EL (cell line): Measurements from ENCODE around the gene SLC14A1.

Experiments used
- DNase-seq: peaks from one replicate; pipeline ENCODE4 v3.0.0-alpha.2; 2016

The SLC14A1 gene

DNA sequence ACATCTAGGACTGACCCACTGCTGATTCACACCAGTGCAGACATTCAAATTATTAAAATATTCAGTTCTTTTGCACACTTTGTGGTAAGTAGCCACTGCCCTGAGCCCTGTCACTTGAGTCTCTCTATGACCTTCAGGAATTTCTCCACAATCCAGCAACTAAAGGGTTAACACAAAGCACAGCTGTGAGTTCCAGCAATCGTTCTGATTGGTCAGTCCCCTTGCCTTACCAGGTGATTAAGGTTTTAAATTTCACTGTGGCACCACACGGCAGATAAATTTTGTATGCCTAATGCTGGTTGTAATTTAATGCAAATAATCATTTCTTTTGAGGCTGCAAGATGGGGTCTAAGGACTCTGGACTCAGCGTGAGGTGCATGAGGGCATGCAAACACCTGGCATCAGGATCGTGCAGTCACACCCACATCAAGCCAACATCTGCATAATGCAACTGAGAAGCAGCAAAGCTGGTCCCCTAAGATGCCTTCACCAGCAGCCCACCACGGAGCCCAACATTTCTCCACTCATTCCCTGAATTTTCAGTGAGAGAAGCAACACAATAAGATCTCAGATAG is 36.6 kb downstream of the SLC14A1 start:
- DNase-seq = no peak

DNA sequence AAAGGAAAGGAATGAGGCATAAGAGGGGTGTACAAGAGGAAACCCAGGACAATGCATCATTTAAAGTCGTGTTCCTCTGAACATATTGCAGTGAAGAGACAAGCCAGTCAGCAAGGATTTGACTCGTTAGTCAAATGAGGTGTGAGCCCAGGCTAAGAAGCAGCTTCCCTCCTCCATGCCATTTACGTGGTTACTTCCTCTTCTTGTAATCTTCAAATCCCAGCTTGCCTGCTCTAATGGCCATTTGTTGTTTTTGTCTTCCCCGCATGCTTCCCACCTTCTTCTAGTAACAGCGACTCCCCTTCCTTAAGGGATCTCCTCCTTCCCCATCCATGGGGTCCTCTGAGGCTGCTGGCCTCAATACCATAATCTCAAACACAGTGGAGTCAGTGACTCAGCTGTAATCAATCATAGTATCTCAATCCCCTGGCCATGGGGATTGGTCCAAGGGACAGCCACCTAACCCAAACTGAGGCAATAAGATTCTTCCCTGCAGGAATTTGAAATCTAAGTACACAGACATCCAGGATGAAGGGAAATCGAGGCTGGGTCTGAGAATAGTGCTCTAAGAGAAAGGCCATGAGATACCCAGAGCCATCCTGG is 37.6 kb downstream of the SLC14A1 start:
- no peak for DNase-seq

- DNase-seq = peak; percentile 61
These were observed 40.2 kb downstream of the SLC14A1 start for GRCh38 chr18:45764000-45764686.

DNA sequence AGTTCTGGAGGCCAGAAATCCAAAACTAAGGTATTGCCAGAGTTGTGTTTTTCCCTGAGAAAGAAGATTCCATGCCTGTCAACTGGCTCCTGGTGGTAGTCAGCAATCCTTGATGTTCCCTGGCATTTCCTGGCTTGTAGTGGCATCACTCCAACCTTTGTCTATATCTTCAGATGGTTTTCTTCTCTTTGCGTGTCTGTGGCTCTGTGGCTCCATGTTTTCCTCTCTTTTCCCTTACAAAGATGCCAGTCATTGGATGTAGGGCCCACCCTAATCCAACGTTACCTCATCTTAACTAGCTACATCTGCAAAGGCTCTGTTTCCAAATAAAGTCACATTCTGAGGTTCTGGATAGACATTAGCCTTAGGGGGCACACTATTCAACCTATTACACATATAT is 41.8 kb downstream of the SLC14A1 start:
- no peak for DNase-seq

DNA sequence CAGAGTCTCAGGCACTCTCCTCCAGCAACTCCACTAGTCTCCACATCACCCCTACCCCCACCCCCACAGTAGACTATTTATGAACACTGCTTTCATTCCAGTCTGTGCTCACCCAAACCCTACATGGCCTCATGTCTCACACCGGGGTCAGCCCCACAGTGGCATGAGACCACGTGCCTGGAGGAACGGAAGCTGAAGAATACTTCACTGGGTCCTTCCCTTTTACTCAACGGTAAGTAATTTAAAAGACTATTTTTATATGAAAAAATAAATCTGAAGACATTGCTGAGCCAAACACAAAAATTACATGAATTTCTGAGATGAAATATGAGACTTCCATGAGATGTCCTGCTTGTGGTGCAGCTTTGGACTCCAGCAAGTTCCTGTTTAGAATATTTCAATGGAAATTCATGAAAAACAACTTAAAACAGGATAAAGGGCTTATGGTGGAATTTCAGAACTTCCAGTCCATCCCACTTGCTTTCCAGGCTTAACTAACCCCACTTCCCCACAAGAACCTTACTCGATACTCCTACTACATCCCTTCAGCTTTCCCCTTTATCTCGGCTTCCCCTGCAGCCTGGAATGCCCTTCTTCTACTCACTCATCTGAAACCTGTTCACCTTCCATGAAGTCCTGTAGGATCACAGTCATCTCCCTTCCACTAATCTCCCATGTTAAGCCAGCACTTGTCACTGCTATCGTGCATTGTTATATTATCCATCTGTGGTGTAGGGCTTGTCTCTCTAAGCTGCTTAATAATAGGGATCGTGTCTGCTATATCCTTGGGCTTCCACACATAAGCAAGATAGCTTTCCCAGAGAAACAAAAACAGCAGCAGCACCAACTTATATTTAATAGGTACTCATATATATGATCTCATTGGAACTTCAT is 47.9 kb downstream of the SLC14A1 start:
- DNase-seq = no peak

GRCh38 chr18:45774065-45774521 is 50.1 kb downstream of the SLC14A1 start:
- DNase-seq = peak; percentile 21

DNA sequence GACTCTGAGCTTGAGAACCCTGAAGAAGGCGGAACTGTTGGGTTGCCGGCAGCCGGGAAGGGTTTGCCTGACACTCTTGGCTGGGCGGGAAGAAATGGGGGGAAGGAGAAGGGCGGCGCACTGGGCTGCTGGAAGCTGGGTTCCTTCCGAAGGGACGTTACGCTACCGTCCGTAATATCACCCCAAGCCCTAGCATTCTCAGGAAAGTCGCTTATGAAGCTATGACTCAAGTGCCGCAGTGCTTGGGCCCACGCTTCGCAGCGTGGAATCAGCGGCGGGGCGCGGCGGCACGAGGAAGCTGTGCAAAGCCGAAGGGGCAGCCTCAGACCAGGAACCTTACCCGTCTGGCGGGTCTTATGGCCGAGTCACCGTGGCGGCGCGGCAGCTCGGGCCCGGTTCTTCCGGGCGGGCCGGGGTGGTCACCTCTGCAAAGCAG is 51.3 kb downstream of the SLC14A1 start:
- peak; percentile 87 for DNase-seq

GRCh38 chr18:45775743-45776142 is 51.8 kb downstream of the SLC14A1 start:
- DNase-seq = no peak

DNA sequence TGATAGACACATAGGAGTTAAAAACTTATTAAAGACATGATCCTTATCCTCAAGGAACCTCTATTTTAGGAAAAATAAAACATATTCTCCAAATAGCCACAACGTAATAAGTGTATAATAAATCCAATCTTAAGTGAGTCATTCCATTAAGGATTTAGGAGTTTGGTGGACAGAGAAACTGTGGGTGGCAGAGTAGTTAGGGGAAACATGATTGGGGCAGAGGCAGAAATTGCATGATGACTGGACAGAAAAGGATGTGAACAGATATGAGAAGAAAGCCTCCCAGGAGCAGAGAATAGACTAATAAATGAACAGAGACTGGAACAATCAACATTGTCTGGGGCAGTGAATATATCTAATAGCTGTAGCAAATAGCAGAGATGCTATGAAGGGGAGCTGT is 53.4 kb downstream of the SLC14A1 start:
- peak; percentile 77 for DNase-seq

- DNase-seq = no peak
These were observed 56.6 kb downstream of the SLC14A1 start for GRCh38 chr18:45780568-45780967.

- DNase-seq = no peak
These were observed 58.7 kb downstream of the SLC14A1 start for GRCh38 chr18:45782662-45783061.

- peak; percentile 83 for DNase-seq
These were observed 59.4 kb downstream of the SLC14A1 start for GRCh38 chr18:45783097-45784075.

GRCh38 chr18:45785134-45785533 is 61.2 kb downstream of the SLC14A1 start:
- no peak for DNase-seq

GRCh38 chr18:45786941-45787340 is 63.0 kb downstream of the SLC14A1 start:
- DNase-seq = no peak

GRCh38 chr18:45787346-45787745 is 63.4 kb downstream of the SLC14A1 start:
- no peak for DNase-seq

DNA sequence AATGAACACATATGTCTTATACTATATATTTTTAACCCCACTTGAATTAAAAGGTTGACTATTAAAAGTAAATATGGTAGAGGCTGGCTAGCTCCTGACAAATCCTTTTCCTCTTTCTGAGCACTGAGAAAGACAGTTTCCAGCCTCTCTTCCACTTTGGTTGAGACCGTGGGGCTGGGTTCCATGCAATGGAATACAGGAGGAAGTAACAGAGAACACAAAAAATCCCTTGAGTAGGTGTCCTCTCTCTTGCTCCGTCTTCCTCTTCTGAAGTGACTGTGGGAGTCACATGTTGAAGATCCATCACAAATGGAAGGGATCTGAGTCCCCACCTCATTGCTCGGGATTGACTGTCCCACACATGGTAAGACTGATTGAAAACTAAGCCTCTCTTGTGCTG is 64.9 kb downstream of the SLC14A1 start:
- no peak for DNase-seq

GRCh38 chr18:45792506-45793263 is 68.7 kb downstream of the SLC14A1 start:
- no peak for DNase-seq

DNA sequence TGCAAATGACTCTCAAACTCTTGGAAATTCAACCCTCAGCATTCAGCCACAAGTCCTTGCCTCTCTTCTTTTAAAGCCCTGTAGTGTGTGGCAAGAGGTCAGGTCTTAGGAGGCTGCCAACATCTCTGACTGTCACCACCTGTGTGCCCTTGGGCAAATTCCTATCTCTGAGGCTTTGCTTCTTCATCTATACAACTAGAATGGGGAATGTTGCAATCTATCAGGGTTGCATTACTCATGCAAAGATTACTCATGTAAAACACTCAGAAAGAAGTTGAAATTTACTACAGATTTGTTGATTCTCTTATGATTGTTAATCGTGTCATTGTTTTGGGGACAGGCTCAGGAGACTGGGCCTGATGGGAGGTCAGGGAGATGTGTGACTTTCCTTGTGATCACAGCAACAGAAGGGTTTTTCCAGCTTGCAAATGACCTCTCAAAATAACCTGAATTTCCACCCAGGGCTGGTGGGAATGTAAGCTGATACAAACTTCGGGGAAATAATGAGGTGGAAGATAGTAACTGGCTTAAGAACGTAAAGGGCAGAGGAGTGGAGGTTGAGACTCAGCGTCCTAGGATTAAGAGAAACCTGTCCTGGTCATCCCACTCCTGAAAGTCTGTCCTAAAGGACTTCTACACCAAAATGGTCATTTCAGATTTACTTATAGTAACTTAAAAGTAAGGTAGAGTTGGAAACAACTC is 69.4 kb downstream of the SLC14A1 start:
- peak; percentile 99 for DNase-seq

DNA sequence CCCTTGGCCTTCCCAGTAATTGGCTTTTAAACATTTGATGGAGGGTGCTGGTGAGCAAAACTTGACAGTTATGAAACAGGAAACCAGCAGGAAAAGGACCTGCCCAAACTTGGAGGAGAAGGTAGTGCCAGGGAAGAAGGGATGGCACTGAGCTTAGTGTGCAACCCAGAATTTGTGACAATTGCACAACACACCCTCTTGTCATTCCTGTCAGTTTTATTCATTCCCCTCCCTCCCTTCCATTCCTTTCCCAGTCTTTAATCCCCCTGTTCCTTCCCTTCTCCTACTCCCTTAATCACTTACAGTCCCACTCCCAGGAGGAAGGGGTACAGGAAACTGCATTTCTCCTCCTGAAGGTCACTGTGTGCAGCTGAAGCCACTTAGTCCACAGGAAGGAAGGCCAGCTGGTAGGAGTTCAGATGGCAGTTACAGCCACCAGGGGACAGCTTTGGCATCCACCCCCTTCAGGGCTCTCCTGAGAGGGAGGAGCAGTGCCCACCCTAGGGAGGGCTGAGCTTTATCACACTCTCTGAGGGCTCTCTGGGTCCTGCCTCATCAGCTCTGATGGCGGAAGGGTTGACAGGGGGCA is 77.5 kb downstream of the SLC14A1 start:
- no peak for DNase-seq
